Neural cell (in vitro differentiated cells): ENCODE data around the gene ELANE.

Experiments used
- CTCF ChIP-seq: fragments of 450-650 bp; IDR thresholded peaks from 2 replicates; pipeline ENCODE4 v1.5.1; 2014; ENCODE audit warnings: antibody characterized with exemption, mild to moderate bottlenecking, moderate library complexity; ENCODE audit not compliant: poor library complexity, severe bottlenecking
- EP300 ChIP-seq: fragments of 450-650 bp; conservative IDR thresholded peaks from 2 replicates; pipeline ENCODE4 v1.6.1; 2014; ENCODE audit warnings: antibody characterized with exemption, mild to moderate bottlenecking, moderate library complexity; ENCODE audit not compliant: poor library complexity, severe bottlenecking
- EZH2 ChIP-seq: fragments of 200-600, 300-800 bp; shearing (Covaris generic), sonication (generic); IDR thresholded peaks from 2 replicates; pipeline ENCODE4 v1.6.1; 2014; ENCODE audit warnings: antibody characterized with exemption, low read length, borderline replicate concordance, mild to moderate bottlenecking; ENCODE audit not compliant: insufficient read depth, poor library complexity, severe bottlenecking
- MXI1 ChIP-seq: fragments of 450-650 bp; conservative IDR thresholded peaks from 2 replicates; pipeline ENCODE4 v1.6.1; 2014; ENCODE audit warnings: antibody characterized with exemption, mild to moderate bottlenecking; ENCODE audit not compliant: poor library complexity, severe bottlenecking
- POLR2AphosphoS5 ChIP-seq: IDR thresholded peaks from 2 replicates; pipeline ENCODE4 v1.6.1; 2012
- RAD21 ChIP-seq: fragments of 450-650 bp; conservative IDR thresholded peaks from 2 replicates; pipeline ENCODE4 v1.6.1; 2014; ENCODE audit warnings: antibody characterized with exemption, mild to moderate bottlenecking, moderate library complexity
- REST ChIP-seq: IDR thresholded peaks from 2 replicates; pipeline ENCODE4 v1.6.1; 2012; ENCODE audit warnings: borderline replicate concordance
- SMC3 ChIP-seq: fragments of 450-650 bp; conservative IDR thresholded peaks from 2 replicates; pipeline ENCODE4 v1.6.1; 2014; ENCODE audit warnings: antibody characterized with exemption, mild to moderate bottlenecking, moderate library complexity; ENCODE audit not compliant: poor library complexity
- TAF1 ChIP-seq: IDR thresholded peaks from 2 replicates; pipeline ENCODE4 v1.6.1; 2012; ENCODE audit warnings: low read depth

- no peak for TF ChIP-seq CTCF
- no peak for TF ChIP-seq EP300
- no peak for TF ChIP-seq POLR2AphosphoS5
- no peak for TF ChIP-seq SMC3
- no peak for TF ChIP-seq RAD21
- no peak for TF ChIP-seq MXI1
- TF ChIP-seq TAF1, result no peak
- no peak for TF ChIP-seq EZH2
- TF ChIP-seq REST, result no peak
These were observed 29.4 kb downstream of the ELANE start for GRCh38 chr19:881385-882071.
